Activated CD4-positive, CD25-positive, alpha-beta regulatory T cell treated with anti-CD3 and anti-CD28 coated beads, Interleukin-2, amount 50 U/mL, for 24 hours (primary cell): ENCODE measurements around the gene ANKS4B.
A peak's percentile ranks its signal among the peaks of the same experiment; 100 is the strongest.
"Not testable (repeated sequence)": the region's sequence is repeated elsewhere in the genome, so short reads cannot be mapped to it uniquely, and the experiment has no call there.

Experiments
- ATAC-seq, 2 donors: fragments of 150-1000 bp; cut with Tn5 transposase; one replicate each; pipeline ENCODE4 v1.10.0; 2021; ENCODE audit warnings: mild to moderate bottlenecking in 1 of 2, moderate library complexity in 1 of 2

ANKS4B gene

GRCh38 chr16:21222495-21223337, 10.8 kb upstream of the ANKS4B start:
- no peak for ATAC-seq

DNA sequence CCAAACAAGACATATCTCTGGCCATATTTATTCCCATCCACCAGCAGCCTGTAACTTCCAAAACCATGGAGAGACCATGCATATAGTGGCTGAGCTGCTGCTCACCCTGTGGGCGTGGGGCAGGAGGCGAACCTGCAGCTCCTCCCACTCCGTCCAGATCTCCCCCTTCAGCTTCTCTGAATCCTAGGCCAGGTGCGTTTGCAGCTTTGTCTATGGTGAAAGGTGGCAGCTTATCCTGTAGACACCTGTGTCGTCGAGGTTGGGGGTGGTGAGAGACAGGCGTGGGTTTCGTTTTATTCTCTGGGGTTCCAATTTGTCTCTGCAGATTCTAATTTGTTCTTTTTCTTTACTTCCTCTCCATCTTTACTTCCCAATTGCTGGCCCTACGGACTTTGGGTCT, 9.7 kb upstream of the ANKS4B start:
- no peak for ATAC-seq

- ATAC-seq, result peak in 1 of 2 donors; percentile 65
Observed at GRCh38 chr16:21224800-21225199, 8.7 kb upstream of the ANKS4B start.

DNA sequence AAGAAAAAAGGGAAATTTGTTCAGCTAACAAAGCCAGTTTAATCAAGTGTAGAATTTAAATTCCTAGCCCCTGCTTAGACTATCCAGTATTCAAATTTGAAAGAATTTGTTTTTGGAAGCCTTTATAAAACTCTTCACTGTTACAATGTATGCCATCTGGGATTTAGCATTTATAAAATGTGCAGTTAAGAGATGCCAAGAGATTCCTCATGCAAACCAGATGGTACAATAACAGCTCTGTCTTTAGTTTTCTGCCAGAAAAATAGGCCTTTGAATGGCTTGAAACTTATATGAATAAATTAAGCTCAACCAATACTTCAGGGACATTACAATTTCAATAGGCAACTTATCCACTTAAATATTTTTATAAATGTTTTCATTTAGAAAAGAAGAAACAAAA, 6.8 kb upstream of the ANKS4B start:
- ATAC-seq, result no peak

DNA sequence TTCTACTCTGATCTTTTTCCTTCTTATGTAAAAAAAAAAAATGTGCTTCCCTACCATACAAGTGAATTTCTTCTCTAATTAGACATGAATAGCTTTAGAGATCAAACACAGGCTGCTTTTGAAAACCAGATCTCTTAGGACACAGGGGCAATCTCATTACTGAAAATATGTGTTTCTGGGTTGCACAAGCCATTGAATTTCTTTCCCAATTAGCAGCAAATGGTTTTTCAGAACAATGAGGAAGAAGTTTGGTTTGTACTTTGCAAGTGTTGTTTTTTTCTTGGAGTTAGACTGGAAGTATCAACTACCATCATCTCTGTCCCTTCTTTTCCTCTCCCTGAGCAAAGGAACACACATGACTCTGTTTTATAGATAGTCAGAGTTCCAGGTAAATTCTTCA, 5.6 kb upstream of the ANKS4B start:
- ATAC-seq, result no peak

DNA sequence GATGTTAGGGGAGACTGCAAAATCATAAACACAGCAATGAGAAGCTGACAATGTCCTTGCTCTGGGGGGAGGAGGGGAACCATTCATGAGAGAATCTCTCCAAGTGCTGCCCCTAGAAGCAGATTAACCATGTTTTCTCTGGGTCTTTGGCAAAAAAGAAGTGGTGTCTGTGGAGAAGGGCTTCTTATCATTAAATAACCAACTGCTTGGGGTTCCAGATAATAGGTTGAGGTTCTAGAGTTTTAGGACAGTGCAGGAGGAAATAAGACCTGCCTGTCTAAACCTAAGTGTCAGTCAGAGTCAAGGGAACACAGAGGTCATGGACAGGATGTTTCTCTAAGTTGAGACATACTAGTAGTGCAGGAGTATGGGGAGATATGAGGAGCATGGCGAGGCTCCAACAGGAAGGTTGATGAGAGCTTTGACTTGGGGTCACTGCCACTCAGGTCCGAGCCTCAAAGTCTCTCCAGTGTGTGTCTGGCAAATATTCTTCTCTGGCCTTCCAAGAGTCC, 5.1 kb upstream of the ANKS4B start:
- ATAC-seq, result no peak

DNA sequence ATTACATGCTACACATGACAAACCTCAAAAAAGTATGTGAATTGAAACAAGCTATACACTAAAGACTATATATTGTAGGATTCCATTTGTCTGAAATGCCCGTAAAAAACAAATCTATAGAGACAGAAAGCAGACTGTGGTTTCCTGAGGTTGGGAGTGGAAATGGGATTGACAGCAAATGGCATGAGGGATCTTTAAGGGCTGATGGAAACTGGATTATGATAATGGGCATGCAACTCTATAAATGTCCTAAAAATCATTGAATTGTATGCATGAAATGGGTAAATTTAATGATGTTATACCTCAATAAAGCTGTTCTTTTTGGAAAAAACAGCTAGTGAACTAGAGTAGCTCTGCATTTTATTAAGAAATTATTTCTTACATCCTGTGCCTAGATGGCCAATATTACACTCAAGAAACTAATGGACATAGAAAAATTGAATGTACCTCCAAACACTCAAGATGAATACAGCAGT, 416 bp upstream of the ANKS4B start:
- ATAC-seq, result no peak

GRCh38 chr16:21235199-21235585, 1.7 kb downstream of the ANKS4B start:
- ATAC-seq, result no peak

DNA sequence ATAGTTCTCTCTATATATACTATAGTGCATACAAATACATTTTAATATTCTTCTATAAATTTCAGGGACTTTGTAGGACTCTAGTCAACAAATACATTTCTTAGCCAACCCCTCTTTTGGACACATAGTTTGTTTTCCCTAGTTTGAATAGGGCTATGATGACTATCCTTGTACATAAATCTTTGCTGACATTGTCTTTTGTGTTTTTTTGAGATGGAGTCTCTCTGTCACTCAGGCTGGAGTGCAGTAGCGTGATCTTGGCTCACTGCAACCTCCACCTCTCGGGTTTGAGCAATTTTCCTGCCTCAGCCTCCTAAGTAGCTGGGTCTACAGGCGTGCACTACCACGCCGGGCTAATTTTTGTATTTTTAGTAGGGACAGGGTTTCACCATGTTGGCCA, 3.3 kb downstream of the ANKS4B start:
- no peak for ATAC-seq

DNA sequence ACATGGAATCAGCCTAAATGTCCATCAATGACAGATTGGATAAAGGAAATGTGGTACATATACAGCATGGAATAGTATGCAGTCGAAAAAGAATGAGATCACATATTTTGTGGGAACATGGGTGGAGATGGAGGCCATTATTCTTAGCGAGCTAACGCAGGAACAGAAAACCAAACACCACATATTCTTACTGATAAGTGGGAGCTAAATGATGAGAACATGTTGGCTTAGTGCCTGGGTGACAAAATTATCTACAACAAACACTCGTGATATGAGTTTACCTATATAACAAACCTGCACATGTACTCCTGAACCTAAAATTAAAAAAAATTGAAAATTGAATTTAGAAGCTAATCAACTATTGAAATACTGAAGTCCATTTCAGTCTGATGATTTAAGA, 6.1 kb downstream of the ANKS4B start:
- no peak for ATAC-seq

- ATAC-seq, result no peak
Observed at GRCh38 chr16:21242756-21243155, 9.3 kb downstream of the ANKS4B start.

GRCh38 chr16:21244518-21245215, 11.2 kb downstream of the ANKS4B start:
- ATAC-seq, result no peak

DNA sequence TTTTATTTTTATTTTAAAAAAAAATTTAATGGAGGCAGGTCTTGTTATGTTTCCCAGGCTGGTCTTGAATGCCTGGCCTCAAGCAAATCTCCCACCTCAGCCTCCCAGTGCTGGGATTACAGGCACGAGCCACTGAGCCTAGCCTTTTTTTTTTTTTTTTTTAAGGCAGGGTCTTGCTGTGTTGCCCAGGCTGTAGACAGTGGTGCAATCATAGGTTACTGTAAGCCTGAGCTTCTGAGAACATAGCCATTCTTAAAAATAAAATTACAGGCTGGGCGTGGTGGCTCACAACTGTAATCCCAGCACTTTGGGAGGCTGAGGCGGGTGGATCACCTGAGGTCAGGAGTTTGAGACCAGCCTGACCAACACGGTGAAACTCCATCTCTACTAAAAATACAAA, 14.7 kb downstream of the ANKS4B start:
- ATAC-seq, result not testable (repeated sequence)

GRCh38 chr16:21250072-21250923, 16.8 kb downstream of the ANKS4B start:
- ATAC-seq, result no peak

GRCh38 chr16:21253470-21253869, 20.0 kb downstream of the ANKS4B start:
- no peak for ATAC-seq

DNA sequence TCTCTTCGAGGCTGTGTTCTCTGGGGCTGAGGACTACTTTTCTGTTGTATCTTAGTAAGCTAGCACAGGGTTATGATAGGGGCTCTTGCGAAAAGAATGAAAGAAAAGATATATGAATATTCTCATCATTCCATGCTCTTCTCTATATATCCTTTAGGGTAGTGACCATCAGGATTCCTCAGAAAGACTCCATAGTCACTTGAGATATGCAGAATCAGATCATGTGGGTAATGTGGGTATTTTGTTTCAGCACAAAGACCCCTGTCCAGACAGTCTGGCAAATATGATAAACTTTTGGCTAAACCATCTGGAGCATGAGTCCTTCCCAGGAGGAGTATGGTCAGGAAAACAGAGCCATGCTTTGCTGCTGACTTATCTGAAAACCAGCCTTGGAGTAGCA, 23.1 kb downstream of the ANKS4B start:
- no peak for ATAC-seq

- ATAC-seq, result no peak
Observed at GRCh38 chr16:21257284-21257683, 23.8 kb downstream of the ANKS4B start.

DNA sequence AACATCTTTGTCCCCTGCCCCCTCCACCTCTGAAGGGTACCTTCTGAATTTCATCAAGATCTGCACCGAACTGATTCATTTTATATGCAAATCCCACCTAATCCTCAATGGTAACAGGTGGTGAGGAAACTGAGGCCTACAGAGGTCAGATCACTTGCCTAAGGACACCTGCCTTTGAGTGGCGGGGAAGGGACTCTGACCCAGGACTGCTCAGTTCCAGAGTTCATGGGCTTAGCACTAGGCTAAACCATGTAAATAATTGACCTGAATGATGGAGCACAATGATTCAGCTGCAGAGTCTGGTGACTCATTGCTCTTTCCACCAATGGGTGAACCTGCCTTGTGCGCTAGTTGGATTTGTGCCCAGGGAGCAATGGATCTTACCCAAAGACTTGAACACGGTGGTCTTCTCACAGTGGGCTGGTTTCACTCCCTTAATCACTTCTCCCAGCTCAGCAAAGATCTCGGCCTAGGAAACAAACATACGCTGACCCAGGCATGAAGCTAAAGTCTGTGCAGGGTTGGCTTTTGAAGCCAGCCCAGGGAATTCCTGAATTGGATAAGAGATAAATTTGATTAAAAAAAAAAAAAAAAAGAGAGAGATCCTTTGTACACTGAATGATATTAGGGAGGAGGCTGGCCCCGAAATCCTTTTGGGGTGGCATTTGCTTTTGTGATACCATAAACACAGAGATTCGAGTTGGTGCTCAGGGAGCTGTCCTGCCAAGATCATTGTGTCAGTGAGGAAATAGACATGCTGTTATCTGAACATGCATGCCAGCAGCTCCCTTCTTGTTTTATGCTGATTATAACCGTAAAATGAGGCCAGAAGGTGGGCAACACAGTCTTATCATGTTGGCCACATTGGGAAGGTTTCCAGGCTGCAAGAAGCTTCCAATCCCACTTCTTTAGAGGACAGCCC, 27.6 kb downstream of the ANKS4B start:
- no peak for ATAC-seq

DNA sequence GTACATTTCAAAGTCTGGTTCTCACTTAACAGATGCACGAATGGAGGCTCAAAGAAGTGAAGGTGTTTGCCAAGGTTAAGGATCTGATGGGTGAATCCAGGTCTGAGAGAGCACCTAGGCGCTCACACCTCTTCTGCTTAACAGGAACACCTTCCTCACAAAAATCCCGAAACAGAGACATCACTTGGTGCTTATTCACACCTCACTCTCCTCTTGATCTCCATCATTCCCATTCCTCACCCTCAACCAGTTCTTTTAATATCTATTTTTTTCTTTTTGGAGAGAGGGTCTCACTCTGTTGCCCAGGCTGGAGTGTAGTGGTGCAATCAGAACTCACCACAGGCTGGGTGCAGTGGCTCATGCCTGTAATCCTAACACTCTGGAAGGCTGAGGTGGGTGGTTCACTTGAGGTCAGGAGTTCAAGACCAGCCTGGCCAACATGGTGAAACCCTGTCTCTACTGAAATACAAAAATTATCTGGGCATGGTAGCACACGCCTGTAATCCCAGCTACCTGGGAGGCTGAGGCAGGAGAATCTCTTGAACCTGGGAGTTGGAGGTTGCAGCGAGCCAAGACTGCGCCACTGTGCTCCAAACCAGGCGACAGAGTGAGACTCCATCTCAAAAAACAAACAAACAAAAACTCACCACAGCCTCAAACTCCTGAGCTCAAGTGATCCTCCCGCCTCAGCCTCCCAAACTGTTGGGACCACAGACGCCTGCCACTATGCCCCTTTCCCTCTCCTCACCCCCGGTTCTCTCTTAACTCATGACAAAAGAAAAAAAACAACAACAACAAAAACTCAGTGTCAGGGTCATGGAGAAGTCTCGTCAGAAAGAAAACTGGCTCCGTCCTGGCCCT, 29.5 kb downstream of the ANKS4B start:
- no peak for ATAC-seq

DNA sequence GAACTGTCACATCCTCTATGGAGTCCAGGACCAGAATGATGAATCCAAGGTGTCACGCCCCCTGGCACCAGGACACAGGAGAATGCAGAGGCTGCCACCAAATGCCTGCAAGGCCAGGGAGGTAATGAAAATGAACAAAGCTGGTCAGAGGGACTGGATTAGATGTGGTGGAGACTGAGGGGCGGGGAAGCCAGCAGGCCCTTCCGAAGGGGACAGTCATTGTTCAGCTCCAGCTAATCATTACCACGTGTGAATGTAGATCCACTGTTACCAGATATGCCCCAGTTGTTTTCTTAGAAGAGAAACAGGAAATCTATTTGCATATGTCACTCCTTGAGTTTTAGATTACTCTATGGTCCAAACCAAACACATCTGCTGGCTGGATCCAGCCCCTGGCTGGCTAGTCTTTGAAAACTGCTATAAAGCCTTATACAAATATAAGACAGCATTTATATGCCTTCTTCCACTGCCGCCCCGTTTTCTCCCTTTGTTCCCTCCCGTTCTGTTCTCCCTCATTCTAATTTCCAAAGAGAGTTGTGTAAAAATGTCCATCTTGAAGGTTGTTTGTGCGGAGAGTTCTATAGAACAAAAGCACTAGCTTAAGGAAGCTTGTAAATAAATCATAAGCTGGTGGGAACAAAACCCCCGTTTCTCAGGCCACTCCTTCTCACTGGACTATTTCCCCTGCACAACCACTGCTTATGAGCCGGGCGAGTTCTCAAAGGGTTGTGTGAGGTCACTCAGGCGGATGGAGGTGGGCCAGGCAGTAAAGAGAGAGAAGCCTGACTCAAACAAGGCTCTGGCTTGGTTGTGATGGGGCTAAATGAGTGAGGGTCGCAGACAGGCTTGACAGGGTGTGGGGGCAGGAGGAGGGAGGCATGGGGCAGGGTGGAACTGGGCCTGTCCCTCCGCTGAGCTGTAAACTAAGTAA, 30.4 kb downstream of the ANKS4B start:
- ATAC-seq, result no peak
